HUDEP-2 (cell line): Measurements from ENCODE around the gene ARG1.
"Not testable (repeated sequence)": the region's sequence is repeated elsewhere in the genome, so short reads cannot be mapped to it uniquely, and the experiment has no call there.

Experiments used
- DNase-seq, 76 experiments: peaks; one replicate each; lab custom pipeline; 2025; ENCODE audit not compliant: unreplicated experiment in 76 of 76; lab: John Stamatoyannopoulos, UW

ARG1 gene

DNA sequence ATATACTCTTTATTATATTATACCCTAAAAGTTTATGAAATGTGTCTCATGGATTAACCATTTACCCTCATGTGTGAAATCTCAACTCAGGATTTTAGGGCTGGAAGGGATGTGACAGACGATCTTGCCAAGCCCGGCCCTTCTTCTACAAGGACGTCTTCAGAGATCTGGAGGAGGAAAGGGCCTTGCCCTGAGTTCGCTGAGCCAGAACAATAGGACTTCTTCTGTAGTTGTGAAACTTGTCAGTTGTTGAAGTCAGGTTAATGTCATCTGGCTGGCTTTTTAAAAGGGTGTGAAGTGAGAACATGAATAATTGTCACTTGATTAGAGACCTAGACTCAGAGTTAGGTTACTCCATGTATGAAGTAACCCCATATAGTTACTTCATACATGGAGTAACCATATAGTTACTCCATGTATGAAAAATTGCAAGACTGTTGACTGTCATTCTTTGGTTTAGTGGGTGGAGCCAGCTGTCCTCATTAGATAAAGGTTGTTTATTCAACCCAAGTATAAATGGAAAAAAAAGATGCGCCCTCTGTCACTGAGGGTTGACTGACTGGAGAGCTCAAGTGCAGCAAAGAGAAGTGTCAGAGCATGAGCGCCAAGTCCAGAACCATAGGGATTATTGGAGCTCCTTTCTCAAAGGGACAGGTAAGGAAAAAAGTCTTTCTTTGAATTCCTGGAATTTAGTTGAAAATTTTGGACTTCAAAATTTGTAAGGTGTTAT, at the start of gene ARG1:
ARG1 (plus strand) TSS at position 541 of the 730 bp plus-strand sequence; CDS start at position 598, 57 bp downstream.
- peak in 10 of 76 experiments; percentile 3 to 48 (median 16) for DNase-seq

- DNase-seq = no peak
These were observed 48.9 kb upstream of the ARG1 start for GRCh38 chr6:131523988-131524673.

DNA sequence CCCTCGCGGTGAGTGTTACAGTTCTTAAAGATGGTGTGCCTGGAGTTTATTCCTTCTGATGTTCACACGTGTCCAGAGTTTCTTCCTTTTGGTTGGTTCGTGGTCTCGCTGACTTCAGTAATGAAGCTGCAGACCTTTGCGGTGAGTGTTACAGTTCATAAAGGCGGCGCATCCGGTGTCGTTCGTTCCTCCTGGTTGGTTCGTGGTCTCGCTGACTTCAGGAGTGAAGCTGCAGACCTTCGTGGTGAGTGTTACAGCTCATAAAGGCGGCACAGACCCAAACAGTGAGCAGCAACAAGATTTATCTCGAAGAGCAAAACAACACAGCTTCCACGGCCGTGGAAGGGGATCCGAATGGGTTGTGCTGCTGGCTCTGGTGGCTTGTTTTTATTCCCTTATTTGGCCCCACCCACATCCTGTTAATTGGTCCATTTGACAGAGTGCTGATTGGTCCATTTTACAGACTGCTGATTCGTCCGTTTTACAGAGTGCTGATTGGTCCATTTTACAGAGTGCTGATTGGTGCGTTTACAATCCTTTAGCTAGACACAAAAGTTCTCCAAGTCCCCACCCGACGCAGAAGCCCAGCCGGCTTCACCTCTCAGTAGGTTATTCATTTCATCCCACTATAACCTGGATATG, 48.2 kb upstream of the ARG1 start:
- no peak for DNase-seq

DNA sequence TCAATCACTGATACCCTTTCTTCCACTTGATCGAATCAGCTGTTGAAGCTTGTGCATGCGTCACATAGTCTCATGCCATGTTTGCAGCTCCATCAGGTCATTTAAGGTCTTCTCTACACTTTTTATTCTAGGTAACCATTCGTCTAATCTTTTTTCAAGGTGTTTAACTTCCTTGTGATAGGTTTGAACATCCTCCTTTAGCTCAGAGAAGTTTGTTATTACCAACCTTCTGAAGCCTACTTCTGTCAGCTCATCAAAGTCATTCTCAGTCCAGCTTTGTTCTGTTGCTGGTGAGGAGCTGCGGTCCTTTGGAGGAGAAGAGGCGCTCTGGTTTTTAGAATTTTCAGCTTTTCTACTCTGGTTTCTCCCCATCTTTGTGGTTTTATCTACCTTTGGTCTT, 42.1 kb upstream of the ARG1 start:
- not testable (repeated sequence) for DNase-seq

GRCh38 chr6:131531681-131532080, 41.3 kb upstream of the ARG1 start:
- DNase-seq = not testable (repeated sequence)

DNA sequence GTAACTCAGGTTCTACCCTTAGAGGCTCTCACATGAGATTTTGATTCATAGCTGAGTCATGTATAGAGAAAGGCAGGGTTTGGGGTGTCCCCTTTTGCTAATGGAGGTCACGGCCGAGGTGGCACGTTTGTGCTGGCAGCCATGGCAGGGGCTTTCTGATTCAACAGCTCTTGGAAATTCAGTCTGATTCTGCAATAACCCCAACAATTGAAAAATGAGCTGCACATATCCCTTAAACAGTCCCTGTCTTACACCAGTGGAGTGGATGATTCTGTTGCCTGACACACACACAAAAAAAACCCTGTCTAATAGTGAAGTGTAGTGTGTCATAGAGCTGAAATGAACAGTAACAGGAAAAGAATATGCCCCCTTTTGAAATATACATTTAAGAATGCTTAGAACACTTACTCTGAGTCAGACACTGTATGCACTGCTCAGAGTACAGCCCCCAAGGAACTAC, 40.4 kb upstream of the ARG1 start:
- DNase-seq = no peak

DNA sequence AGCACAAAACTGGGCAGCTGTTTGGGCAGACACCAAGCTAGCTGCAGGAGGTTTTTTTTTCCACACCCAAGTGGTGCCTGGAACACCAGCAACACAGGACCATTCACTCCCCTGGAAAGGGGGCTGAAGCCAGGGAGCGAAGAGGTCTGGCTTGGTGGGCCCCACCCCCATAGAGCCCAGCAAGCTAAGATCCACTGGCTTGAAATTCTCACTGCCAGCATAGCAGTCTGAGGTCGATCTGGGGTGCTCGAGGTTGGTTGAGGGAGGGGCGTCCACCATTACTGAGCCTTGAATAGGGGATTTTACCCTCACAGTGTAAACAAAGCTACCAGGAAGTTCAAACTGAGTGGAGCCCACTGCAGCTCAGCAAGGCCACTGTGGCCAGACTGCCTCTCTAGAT, 34.4 kb upstream of the ARG1 start:
- not testable (repeated sequence) for DNase-seq

DNA sequence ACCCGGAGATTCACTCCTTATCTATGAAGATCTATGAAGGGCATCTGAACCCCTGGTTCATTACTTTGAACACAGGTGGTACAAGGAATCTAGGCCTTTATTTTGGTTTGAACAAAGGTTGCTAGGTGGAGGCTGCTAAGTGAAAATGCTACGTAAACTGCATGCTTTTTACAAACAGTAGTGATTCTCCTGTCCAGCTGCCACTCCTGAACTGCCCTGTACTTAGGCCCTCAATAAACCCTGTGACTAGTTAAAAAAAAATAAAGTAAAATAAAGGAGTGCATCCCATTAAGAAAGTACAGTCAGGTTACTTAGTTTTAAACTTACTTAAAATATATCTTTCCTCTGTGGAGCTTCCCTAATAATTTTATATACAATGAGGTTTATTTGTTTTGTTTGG, 27.7 kb upstream of the ARG1 start:
- no peak for DNase-seq

- DNase-seq = no peak
These were observed 25.5 kb upstream of the ARG1 start for GRCh38 chr6:131547488-131547887.

DNA sequence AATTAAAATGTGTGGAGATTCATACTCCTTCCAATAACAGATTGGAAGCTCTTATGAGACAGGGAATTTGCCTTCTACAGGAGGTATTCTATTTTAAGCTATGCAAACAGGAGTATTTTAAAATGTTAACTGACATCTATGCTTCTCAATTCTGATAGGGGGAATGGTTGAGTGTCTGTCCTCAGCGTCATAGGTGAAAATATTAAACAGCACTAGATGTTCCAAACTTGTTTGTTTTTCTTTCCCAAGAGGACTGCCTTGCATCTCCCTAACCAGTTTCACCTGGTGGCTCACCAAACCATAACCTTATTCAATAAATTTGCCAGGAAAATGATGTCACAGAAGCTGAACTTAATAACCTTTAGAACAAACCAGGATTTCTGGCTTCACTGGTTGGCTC, 24.6 kb upstream of the ARG1 start:
- no peak for DNase-seq

GRCh38 chr6:131549811-131550210, 23.2 kb upstream of the ARG1 start:
- DNase-seq = no peak

DNA sequence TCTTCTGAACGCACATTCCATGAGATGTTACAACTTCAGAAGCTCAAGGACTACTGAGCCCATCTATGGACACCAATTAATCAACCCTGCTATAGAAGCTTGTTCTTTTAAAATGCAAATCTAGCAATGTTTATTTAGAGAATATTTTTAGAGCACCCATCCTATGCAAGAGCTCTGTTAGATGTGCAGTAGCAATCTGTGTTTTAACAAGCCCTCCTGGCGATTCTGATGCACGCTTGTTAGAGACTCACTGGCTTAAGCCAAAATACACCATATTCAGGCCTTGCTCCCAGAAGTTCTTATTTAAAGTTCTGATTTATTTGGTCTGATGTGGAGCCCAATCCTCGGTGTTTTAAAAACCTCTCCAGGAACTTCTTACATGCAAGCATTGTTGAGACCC, 21.1 kb upstream of the ARG1 start:
- no peak for DNase-seq

DNA sequence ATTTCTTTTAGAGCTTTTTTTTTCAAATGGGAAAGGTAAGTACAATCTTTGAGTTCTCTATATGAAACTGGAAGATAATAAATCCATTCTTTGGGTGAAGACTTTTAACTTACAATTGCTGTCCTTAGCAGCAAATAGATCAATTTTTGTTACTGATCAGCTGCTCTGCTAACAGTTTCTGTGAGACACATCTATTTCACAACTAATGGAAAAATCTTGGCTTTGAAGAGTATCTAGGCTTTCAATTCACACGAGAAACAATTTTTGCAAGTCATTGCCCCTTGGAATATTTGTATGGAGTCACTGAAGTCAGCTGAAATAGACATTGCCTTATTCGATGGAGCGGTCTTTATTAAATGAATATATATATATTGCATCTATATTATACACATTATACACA, 20.5 kb upstream of the ARG1 start:
- no peak for DNase-seq

- DNase-seq = no peak
These were observed 17.0 kb upstream of the ARG1 start for GRCh38 chr6:131555992-131556391.

DNA sequence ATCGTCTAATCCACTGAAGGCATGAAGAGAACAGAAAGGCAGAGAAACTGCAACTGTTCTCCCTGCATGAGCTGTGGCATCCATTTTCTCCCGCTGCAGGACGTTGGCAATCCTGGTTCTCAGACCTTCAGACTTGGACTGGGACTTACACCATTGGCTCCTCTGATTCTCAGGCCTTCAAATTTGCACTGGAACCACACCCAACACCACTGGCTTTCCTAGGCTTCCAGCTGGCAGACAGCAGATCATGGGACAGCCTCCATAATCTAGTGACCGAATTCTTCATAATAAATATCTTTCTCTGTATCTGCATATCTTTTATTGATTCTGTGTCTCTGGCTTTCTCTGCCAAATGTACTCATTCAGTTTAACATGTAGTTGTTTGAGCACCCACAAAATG, 14.1 kb upstream of the ARG1 start:
- no peak for DNase-seq

DNA sequence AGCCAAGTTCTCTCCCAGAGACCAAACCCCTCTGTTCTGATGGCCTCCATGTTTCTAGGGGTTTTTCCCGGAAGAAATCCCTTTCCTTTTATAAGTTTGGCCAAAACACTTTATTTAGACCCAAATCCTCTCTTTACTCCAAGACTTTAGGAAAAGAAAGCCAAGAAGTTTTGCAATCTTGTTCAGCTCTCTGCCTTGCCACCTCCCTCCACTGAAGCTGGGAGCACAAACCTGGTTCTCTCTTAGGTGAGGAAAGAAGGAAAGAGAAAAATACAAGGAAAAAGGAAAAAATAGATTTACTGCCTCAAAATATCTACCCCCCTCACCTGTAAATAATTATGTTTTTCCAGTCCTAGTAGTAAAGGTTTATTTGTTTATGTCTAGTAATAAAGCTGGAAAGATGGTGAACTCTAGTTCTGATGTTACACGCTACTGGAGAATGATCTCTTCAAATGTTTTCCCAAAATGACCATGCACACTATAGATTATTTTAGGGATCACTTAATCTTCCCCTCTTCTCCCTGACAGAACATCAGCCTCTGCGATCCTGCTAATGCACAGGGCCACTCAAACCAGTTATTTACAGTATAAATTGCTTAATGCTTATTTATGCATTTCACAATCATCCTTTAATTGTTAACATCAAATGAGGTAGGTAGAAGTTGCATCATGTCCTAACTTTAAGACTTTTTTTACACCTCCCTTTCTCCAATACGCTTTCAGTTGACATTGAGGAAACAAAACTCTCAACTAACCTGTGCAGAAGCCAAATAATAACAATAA, 10.9 kb upstream of the ARG1 start:
- no peak for DNase-seq

- DNase-seq = no peak
These were observed 8.0 kb upstream of the ARG1 start for GRCh38 chr6:131565056-131565455.

DNA sequence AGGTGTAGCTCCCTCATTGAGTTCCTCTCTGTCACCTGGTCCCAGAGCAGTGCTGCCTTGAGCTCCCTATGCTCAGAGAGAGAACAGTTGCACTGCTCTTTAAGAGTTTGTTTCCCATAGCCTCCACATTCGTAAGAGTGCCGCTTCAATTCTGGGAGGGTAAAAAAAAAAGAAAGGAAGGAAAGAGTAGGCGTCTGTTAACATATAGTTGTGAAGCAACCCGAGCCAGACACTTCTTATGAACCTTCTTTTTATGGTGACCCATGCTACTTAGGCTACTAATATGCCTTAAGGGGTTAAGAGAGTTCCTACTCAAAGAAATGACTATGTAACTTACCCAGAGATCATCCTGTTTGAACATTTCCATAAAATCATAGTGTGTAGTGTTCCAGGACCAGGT, 4.3 kb upstream of the ARG1 start:
- DNase-seq = no peak

DNA sequence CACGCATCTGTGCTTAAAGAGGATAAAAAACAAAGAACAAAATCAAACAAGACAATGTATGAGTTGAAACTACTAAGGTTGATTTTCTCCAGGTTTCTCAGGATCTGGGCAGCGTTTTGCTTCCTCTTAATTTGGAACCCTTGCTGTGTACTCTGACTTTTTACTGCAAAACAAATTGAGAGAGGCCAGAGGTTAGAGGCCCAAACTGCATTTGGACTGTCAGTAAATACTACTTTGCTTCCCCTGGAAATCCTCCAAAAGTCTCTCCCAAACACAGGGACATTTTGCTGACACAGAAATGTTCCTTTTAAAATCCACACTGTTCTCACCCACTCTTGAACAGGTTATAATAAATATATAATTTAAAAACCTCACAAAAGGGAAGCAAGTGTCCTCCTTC, 1.1 kb downstream of the ARG1 start:
- DNase-seq = no peak

GRCh38 chr6:131574686-131575085, 1.7 kb downstream of the ARG1 start:
- no peak for DNase-seq
